D341Med (cell line): ENCODE data around the gene PTPN12.
"Not testable (repeated sequence)": the region's sequence is repeated elsewhere in the genome, so short reads cannot be mapped to it uniquely, and the experiment has no call there.

ENCODE experiments used
- DNase-seq: peaks from one replicate; pipeline ENCODE4 v3.0.0; 2012; ENCODE audit warnings: low spot score

Gene PTPN12

DNA sequence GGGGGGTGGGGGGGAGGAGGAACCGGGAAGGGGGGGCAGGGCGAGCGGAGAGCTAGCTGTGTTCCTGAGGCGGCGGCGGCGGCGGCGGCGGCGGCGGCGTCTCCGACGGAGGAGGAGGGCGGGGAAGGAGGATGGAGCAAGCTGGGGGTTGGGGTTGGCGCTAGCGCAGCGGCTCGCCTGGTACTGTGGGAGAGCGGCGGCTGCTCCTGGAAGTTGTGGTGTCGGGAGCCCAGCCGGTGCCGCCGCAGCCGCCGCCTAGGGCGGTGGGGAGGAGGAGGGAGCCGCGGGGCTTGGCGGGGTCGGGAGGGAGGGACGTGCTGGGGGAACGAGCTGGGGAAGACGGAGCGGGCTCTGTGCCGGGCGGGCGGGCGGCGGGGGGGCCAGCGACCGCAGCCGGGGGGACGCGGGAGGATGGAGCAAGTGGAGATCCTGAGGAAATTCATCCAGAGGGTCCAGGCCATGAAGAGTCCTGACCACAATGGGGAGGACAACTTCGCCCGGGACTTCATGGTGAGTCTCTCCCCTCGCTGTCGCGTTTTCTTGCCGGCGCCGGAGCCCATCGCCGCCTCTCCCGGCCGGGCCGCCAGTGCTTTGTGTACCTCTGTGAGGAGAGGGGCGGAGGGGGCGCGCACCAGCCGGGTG lies at the start of gene PTPN12:
PTPN12 (plus strand) TSS at position 160 of the 642 bp plus-strand sequence; CDS start at position 412, 252 bp downstream.
- DNase-seq: peak; percentile 82

DNA sequence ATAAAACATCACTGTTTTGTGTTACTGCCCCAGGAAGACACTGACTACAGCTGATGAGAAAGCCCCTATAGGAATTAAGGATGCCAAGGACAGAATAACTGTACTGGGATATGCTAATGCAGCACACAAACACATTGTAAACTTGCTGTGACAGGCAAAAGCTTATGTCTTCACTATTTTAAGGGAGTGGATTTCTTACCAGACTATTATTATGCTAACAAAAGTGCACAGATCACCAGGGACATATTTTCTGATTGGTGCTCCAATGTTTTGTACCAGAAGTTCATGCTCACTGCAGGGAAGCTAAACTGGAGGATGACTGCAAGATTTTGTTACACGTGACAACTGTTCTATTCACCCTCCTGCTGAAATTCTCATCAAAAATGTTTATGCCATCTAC lies 48.1 kb upstream of the PTPN12 start:
- DNase-seq: no peak

DNA sequence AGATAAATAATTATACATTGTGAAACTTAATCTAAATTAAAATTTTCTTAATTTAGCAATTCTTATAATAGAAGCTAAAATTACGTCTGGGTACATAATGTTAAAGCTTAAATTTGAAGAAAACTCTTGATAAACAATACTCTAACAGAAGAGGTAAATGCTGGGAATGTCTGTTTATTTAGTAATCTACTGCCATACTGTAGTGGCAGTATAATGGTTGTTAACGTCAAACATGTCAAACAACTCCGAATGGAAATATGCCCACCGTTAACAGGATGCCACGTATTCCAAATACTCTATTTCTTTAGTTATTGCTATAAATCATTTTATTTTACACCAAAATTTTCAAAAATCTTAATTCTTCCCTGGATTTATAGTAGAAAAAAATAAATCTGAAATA lies 40.0 kb upstream of the PTPN12 start:
- no peak for DNase-seq

DNA sequence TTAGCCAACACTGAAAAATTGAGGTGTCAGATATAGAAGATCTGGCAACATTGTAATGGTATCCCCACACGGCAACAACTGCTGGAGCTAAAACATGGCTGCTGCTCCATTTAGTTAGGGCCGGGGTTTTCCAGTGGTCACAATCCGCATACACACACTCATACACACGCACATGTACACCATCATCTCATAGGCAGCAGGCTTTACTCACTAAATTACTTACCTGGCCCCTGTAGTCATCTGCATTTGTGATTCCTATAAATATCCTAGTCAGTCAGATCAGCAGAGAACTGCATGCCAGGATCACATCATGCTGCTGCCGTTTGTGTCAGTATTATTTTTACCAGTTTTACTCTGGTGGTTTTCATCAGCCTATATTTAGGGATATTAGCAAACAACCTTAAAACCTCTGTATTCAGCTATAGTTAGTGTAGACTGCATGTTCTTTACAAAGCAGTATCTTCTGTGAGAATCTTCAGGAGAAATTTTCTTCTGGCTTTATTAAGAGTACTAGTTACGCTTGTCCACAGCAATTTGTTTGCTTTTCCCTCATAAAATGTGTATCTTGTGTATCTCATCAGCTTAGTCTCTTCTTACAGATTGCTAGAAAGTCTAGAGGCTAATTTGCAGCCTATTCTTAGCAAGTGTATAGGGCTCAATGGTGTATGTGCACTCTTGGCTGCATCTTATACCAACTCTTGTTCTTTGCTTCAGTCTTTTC lies 38.3 kb upstream of the PTPN12 start:
- DNase-seq: no peak

DNA sequence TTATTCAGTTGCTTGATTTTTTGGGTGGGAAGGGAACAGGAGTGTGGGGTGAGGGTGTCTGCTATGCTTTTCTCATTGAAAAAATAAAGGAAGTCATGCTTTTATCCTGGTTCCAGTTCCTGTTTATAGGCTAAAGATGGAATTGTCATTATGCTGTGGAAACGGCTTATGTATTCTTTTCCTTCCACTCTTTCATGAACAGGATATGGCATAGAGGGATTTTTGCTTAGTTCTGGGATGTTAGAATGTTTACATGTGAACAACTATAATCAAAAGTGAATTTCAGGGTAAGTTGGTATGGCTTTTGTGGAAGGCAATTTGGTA lies 35.9 kb upstream of the PTPN12 start:
- DNase-seq: no peak

DNA sequence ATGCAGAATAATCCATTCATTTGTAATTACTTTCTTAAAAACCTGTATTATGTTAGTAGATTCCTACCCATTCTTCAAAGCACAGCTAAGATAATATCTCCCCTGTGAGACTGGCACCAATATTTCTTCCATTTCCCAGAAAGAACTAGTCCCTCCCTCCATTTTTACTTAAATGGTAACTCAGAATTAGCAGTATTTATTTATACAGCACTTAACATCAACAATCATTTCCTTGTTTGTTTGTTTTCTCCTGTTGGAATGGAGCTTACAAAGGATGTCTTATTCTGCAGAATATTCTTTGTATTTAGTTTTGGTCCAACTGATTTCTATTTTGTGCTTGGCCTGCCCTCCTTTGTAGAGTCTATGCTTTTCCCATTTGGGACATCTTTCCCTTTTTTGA lies 32.1 kb upstream of the PTPN12 start:
- no peak for DNase-seq

DNA sequence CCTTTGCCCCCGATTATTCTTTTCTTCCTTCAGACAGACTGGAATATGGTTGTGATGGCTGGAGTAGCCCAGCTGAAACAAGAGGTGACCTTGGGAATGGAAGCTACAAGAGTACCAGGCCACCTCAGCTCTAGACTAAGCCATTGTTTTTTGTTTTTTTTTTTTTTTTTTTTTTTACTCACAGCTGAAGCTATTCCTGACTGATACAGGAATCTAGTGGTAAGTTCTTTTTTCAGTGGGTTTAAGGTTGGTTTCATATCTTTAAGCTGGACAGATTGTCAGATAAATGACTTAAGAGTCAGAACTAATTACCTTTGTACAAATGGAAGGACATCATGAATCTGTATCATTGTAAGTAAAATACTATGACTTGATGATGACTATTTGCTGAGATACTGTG lies 30.2 kb upstream of the PTPN12 start:
- no peak for DNase-seq

DNA sequence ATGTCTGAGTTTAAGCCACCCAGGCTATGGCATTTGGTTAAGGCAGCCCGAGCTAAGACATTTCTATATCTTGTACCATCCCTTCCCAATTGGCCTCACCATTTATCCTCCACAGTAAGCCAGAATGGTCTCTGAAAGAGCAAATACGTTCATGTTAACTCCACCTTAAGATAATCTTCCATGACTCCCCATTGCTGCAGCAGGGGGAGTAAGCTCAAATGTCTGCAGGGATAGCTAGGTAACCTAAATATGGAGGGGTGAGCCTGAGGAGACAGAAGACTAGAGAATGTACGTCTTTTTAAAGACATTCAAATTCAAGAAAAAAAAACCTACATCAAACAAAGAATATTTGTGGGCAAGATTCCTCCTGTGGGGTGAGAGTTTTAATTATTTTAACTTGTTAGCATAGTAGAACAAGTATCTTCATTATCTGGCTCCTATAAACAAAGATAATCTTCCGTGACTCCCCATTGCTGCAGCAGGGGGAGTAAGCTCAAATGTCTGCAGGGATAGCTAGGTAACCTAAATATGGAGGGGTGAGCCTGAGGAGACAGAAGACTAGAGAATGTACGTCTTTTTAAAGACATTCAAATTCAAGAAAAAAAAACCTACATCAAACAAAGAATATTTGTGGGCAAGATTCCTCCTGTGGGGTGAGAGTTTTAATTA lies 24.0 kb upstream of the PTPN12 start:
- DNase-seq: not testable (repeated sequence)

DNA sequence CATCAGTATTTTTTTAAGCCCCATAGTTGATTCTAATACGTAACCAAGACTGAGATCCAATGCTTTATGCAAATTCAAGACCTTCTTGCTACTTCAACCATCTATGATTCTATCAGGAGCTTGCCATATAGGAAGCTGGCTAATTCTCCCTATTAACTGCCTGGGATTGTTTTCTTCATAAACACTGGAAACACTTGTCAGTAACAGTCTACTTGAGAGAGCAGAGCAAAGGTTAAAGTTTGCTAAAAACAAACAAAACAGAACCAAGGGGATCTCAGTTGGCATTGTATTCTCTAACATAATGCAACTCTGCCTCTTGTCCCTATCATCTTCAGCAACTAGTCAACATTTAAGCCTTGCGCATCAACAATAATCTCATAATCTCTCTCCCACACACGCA lies 21.0 kb upstream of the PTPN12 start:
- DNase-seq: no peak

DNA sequence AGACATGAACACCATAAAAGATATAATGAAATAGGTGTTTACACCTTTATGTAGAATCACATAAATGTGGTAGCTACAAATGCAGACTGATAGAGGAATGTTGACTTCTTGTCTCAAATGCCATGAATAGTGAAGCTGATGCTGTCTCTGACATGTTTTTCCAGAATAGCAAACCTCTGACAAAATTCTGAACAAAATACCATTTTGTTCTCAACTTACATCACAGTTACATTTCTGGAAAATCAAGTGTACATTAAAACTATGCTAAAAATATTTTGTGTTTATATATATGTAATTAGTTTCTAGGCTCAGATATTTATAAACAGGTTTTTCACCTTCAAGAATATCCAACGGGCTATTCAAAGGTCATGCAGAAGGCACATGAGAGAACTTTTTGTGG lies 16.8 kb upstream of the PTPN12 start:
- DNase-seq: no peak

DNA sequence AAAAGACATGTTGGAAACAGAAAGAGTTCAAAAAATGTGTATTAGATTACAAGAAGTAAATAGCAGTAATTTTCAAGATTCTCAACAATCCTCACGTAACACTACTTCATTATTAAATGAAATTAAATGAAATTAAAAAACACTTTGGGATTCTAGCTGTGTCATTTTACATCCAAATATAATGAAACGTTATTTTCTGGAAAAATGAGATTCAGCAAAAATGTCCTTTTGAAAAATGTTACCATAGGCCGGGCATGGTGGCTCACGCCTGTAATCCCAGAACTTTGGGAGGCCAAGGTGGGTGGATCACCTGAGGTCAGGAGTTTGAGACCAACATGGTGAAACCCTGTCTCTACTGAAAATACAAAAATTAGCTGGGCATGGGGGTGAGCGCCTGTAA lies 15.6 kb upstream of the PTPN12 start:
- not testable (repeated sequence) for DNase-seq

DNA sequence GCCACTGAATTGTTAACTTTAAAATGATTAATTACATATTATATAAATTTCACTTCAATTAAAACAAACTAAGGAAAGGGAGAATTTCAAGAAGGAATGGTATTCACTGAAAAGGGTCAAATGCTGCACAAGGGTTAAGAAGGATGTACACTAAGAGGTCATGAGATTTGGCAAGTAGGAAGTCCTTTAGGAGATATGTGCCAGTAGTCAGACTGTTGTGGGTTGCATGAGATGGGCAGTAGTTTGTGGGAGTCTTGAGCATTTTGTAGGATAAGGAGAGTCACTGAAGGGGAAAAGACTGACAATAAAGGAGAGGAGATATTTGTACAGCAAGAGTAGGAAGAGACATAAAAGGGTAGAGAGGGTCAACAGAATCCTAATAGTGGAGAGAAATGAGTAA lies 12.4 kb upstream of the PTPN12 start:
- no peak for DNase-seq

DNA sequence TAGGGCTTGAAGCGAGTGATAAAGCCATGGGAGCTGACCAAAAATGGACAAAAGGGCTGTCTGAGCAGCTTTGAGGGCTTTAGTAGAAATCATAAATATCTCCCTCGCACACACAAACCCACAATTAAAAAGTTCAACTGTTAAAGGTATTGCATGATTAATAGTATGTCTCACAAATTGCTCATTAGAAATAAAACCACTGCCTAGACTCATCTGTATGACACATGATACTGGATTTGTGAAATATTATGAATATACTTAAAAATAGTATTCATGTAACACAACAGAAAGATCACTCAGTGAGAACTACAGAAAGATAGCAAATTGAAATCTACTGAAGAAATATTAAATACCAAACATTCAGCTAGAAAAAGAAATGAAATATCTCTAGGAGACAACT lies 11.9 kb upstream of the PTPN12 start:
- DNase-seq: no peak

DNA sequence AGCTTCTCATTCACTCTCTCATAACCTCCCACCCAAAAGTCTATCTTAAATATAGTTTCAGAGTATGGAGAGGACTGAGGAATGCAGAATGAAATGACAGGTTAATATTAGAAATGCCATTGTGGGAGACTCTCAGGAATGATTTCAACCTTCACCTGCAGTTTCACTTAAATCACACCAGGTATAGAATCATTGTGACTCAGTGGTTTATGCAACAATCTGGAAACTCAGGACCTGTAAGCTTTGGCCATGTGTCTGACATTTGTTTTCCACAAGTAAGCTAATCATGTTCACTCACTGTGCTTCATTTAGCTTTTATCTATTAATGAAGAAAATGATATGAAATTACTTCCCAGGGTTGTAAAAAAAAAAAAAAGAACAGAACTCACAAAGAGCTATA lies 8.7 kb upstream of the PTPN12 start:
- DNase-seq: no peak

DNA sequence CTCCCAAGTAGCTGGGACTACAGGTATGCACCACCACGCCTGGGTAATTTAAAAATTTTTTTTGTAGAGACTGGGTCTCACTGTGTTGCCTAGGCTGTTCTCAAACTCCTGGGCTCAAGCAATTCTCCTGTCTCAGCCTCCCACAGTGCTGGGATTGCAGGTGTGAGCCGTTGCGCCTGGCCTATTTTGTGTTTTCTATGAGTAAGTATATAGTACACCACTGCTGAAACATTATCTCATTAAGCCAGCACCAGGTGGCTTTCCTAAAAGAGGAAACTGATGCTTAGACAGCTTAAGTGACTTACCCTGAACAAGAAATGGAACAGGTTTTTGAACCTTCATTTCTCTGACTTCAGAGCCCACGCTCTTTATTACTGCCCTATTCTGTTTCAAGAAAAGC lies 7.8 kb upstream of the PTPN12 start:
- no peak for DNase-seq

DNA sequence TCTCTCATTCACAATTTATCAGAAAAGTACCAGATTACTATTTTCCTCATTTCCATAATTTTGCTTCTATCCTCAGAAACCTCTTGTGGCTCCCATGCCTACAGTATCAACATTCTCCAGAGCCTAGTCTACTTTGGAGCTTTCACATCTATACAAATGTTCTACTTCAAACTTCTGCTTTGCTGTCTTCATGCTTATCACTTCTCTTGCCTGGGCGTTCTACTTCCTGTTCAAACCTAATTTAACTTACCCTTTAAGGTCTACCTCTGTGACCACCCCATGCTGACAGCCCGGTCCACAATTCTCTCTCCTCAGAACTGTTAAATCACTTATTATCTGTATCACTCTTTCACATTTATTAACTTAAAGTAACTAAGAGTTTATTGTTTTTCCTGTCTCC lies 6.1 kb upstream of the PTPN12 start:
- no peak for DNase-seq

DNA sequence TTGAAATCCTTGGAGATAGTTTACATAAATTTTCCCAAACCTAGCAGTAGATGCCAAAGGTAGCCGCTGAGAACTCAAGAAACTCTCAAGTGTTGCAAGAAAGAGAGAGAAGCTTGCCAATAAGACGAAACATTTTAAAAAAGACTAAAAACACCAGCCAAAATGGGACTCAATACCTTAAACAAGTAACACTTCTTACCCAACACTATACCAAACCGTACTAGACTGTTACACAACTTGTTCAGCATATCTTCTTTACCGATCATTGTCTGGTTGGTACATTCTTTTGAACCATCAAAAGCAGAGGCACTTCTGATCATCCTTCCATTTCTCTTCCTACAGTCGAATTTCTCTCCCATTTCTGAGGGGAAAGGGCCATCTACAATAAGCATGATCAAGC lies 4.8 kb upstream of the PTPN12 start:
- no peak for DNase-seq

DNA sequence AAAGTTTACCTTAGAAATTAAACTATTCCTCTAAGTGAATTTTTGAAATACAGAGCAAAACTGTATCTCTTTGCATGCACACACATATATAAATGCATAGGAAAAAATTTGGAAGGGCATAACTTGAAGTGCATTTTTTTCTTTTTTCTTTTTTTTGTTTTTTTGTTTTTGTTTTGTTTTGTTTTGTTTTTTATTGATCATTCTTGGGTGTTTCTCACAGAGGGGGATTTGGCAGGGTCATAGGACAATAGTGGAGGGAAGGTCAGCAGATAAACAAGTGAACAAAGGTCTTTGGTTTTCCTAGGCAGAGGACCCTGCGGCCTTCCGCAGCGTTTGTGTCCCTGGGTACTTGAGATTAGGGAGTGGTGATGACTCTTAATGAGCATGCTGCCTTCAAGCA lies 4.4 kb upstream of the PTPN12 start:
- not testable (repeated sequence) for DNase-seq

DNA sequence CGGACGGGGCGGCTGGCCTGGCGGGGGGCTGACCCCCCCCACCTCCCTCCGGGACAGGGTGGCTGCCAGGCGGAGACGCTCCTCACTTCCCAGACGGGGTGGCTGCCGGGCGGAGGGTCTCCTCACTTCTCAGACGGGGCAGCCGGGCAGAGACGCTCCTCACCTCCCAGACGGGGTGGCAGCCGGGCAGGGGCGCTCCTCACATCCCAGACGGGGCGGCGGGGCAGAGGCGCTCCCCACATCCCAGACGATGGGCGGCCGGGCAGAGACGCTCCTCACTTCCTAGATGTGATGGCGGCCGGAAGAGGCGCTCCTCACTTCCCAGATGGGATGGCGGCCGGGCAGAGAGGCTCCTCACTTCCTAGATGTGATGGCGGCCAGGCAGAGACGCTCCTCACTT lies 3.0 kb upstream of the PTPN12 start:
- not testable (repeated sequence) for DNase-seq

DNA sequence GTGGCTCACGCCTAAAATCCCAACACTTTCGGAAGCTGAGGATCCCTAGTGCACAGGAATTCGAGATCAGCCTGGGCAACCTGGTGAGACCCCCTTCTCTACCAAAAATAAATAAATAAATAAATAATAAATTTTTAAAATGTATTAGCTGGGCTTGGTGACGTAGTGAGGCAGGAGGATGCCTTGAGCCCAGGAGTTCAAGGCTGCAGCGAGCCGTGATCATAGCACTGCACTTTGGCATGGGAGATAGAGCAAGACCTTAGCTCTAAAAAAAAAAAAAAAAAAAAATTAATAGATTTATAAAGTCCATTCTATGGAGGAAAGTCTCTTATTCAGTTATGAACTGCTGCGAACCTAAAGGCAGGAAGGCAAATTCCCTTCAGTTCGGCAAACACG lies 1.1 kb upstream of the PTPN12 start:
- DNase-seq: no peak

DNA sequence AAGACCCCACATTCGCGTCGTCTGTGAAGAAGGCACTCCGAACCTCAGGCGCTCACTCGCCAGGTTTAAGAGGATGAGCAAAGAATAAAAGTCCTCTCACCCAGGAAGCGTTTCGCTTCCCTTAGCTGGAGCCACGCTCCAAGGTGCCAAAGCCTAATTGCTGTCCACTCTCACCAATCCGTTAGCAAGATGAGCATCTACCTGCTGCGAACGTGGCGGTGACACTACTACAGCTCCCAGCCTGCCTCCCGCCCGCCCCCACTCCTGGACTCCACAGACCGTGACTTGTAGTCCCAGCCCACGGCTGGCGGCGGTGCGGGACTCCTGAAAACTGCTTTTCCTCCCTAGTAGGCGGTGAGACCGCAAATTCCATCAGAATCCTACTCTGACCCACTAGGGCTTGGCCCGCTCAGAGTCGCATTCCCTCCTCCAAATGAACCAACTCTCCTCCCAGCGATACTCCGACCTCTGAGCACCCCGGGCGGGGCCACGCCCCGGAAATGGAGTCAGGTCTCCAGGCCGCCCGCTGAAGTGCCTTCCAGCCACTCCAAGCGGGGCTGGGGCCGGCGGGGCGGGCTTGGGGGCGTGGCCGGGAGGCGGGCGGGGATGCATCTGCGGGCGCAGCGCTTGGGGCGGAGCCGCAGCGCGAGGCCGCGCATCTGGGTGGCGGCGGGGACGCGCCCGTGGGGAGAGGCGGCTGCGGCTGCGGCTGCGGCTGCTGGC lies 521 bp upstream of the PTPN12 start:
- peak; percentile 98 for DNase-seq

DNA sequence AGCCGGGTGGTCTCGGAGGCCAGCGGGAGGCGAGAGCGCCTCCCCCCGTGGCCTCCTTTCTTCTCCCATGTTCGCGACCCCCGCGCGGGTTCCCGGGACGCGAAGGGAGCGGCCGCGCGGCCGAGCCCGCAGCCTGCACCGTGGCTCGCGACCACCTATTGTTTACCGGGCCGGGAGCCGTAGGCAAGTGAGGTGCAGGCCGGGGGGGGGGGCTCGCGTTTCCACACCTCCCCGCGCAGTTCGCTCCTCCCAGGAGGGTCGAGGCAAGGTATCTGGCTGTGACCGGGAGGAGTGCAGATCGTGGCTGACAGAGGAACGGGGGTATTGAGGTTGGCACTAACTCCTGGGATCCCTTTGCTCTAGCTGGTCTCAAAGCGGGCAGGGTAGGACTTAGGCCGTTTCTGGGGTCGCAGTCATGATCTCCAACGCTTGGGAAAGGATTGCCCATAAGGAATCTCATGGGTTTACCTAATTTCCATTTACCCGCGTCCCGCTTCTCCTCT lies 734 bp downstream of the PTPN12 start:
- peak; percentile 71 for DNase-seq
